ENCODE results near the gene ATP5ME. TPM values are rescaled to one million over a fixed set of nuclear protein-coding genes. Genes with fewer than 3 reads are reported as not detected.

ATP5ME gene
- total and polyA plus RNA-seq, 2 of the 13 experiments (the other 11 are each of a cell fraction or from before 2014, with no cell fraction given) = 305 to 753 TPM

DNA sequence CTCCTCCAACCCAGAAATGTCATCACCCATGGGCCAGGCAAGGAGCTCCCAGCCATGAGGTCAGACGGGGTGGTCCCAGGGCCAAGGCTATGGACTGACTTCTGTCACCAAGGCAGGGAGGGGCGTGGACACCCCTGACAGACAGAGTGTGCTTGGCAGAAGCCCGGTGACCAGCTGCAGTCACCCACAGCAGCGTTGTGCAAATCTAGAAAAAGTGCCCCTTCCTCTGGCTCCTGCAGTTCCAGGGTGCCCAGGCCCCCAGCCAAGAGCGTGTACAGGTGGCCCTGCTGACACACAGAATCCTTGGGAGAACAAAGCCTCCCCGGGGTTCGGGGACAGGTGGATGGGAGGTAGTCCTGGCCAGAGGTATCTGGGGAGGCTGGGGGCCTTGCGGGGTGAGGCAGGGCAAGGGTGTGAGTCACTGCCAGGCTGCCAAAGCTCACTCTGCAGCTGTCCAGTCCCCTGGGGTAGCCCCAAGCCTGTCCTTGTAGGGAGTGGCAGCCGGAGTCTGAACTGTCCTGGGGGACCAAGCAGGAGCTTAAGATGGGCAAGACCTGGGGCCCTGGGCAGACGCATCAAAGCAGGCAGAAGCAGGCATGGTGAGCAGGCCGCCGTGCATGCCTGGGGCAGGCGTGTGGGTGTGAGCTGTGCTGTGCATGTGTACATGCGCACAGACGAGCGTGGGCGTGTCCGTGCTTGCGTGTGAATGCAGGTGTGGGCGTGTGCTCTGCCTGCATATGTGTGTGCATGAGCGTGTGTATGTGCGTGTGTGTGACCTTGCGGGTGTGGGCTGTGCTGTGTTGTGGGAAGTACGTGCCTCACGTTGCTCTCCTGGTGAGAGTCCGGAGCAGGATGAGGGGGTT lies 3.6 kb upstream of the ATP5ME start (continued):
- no peak for TF ChIP-seq ETS1 (CRISPR knock-in tag; IDR thresholded peaks at IDR 0.05)
- TF ChIP-seq MXD3 (CRISPR knock-in tag; IDR thresholded peaks at IDR 0.05) = no peak
- TF ChIP-seq ZNF124 (CRISPR knock-in tag; IDR thresholded peaks at IDR 0.05) = no peak
- no peak for TF ChIP-seq ZNF34 (CRISPR knock-in tag; IDR thresholded peaks at IDR 0.05; ENCODE audit: borderline replicate concordance)
- TF ChIP-seq, protein P1, sequence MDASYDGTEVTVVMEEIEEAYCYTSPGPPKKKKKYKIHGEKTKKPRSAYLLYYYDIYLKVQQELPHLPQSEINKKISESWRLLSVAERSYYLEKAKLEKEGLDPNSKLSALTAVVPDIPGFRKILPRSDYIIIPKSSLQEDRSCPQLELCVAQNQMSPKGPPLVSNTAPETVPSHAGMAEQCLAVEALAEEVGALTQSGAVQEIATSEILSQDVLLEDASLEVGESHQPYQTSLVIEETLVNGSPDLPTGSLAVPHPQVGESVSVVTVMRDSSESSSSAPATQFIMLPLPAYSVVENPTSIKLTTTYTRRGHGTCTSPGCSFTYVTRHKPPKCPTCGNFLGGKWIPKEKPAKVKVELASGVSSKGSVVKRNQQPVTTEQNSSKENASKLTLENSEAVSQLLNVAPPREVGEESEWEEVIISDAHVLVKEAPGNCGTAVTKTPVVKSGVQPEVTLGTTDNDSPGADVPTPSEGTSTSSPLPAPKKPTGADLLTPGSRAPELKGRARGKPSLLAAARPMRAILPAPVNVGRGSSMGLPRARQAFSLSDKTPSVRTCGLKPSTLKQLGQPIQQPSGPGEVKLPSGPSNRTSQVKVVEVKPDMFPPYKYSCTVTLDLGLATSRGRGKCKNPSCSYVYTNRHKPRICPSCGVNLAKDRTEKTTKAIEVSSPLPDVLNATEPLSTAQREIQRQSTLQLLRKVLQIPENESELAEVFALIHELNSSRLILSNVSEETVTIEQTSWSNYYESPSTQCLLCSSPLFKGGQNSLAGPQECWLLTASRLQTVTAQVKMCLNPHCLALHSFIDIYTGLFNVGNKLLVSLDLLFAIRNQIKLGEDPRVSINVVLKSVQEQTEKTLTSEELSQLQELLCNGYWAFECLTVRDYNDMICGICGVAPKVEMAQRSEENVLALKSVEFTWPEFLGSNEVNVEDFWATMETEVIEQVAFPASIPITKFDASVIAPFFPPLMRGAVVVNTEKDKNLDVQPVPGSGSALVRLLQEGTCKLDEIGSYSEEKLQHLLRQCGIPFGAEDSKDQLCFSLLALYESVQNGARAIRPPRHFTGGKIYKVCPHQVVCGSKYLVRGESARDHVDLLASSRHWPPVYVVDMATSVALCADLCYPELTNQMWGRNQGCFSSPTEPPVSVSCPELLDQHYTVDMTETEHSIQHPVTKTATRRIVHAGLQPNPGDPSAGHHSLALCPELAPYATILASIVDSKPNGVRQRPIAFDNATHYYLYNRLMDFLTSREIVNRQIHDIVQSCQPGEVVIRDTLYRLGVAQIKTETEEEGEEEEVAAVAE (CRISPR knock-in tag; IDR thresholded peaks at IDR 0.05; ENCODE audit: borderline replicate concordance) = no peak
- no peak; the same call in 1 of the 2 replicates for TF ChIP-seq FOXK1 (CRISPR knock-in tag; IDR thresholded peaks at IDR 0.05; ENCODE audit: borderline replicate concordance, low read depth)
- no peak for TF ChIP-seq ZNF710 (CRISPR knock-in tag; IDR thresholded peaks at IDR 0.05; ENCODE audit: borderline replicate concordance)
- peak; percentile 83; the same call in 1 of the 2 replicates for TF ChIP-seq AHR (CRISPR knock-in tag; IDR thresholded peaks at IDR 0.05)
- TF ChIP-seq TRIM22 (IDR thresholded peaks at IDR 0.05) = no peak
- TF ChIP-seq PTBP1 (IDR thresholded peaks at IDR 0.05; ENCODE audit: low read depth, low read length, poor library complexity, severe bottlenecking) = no peak
- peak; percentile 17; the same call in 1 of the 2 replicates for TF ChIP-seq HDAC2 (CRISPR knock-in tag; IDR thresholded peaks at IDR 0.05)
- TF ChIP-seq ZBTB1 (CRISPR knock-in tag; IDR thresholded peaks at IDR 0.05; ENCODE audit: borderline replicate concordance) = no peak
- no peak for TF ChIP-seq MED13 (CRISPR knock-in tag; IDR thresholded peaks at IDR 0.05)
- TF ChIP-seq, protein P2, sequence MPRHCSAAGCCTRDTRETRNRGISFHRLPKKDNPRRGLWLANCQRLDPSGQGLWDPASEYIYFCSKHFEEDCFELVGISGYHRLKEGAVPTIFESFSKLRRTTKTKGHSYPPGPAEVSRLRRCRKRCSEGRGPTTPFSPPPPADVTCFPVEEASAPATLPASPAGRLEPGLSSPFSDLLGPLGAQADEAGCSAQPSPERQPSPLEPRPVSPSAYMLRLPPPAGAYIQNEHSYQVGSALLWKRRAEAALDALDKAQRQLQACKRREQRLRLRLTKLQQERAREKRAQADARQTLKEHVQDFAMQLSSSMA (CRISPR knock-in tag; IDR thresholded peaks at IDR 0.05) = no peak
- TF ChIP-seq, protein P3, sequence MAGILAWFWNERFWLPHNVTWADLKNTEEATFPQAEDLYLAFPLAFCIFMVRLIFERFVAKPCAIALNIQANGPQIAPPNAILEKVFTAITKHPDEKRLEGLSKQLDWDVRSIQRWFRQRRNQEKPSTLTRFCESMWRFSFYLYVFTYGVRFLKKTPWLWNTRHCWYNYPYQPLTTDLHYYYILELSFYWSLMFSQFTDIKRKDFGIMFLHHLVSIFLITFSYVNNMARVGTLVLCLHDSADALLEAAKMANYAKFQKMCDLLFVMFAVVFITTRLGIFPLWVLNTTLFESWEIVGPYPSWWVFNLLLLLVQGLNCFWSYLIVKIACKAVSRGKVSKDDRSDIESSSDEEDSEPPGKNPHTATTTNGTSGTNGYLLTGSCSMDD (CRISPR knock-in tag; IDR thresholded peaks at IDR 0.05) = no peak
- TF ChIP-seq BRCA1 (CRISPR knock-in tag; IDR thresholded peaks at IDR 0.05) = no peak

Data from HepG2 (cell line).